Common myeloid progenitor, CD34-positive (primary cell): Measurements from ENCODE around the gene ID2.

Experiments used
- CTCF ChIA-PET: fragments of 350-600 bp; sonication (Branson Sonifier 250); formaldehyde crosslinking; loops from one replicate; lab custom pipeline; 2021; ENCODE audit warnings: antibody characterized with exemption; lab: Charles Lee
- POLR2A ChIA-PET: fragments of 350-600 bp; sonication (Branson Sonifier 250); formaldehyde crosslinking; loops from one replicate; lab custom pipeline; 2021; ENCODE audit warnings: antibody characterized with exemption; lab: Charles Lee
- DNase-seq, 3 donors: peaks; one replicate each; pipeline versions ENCODE4 v3.0.0 to v3.0.0-alpha.2; 2013
- H3K27ac ChIP-seq, 2 experiments: 1 replicate in 1 of 2; 2 replicates in 1 of 2; pipeline ENCODE4 v1.7.0; 2013; ENCODE audit warnings: inconsistent platforms in 2 of 2, low read length in 2 of 2, mild to moderate bottlenecking in 2 of 2, low read depth in 1 of 2, moderate library complexity in 1 of 2; ENCODE audit not compliant: severe bottlenecking in 2 of 2, insufficient read depth in 1 of 2, poor library complexity in 1 of 2
- H3K27me3 ChIP-seq, 5 experiments: replicated peaks in 2 of 5; 1 replicate in 3 of 5; 2 replicates in 2 of 5; pipeline versions ENCODE4 v1.6.1 to v1.7.0; 2013; ENCODE audit warnings: low read length in 4 of 5, mild to moderate bottlenecking in 2 of 5, moderate library complexity in 2 of 5, inconsistent platforms in 1 of 5; ENCODE audit not compliant: insufficient read depth in 5 of 5, control insufficient read depth in 4 of 5
- H3K36me3 ChIP-seq, 4 experiments: 1 replicate in 2 of 4; 2 replicates in 2 of 4; pipeline versions ENCODE4 v1.6.1 to v1.7.0; 2013; ENCODE audit warnings: low read length in 3 of 4, control low read depth in 1 of 4, mild to moderate bottlenecking in 1 of 4; ENCODE audit not compliant: control insufficient read depth in 4 of 4, insufficient read depth in 4 of 4
- H3K4me1 ChIP-seq, 4 experiments: 1 replicate in 3 of 4; 2 replicates in 1 of 4; pipeline versions ENCODE4 v1.6.1 to v1.7.1; 2013; ENCODE audit warnings: low read length in 3 of 4, mild to moderate bottlenecking in 3 of 4, control low read depth in 1 of 4, inconsistent platforms in 1 of 4, moderate library complexity in 1 of 4; ENCODE audit not compliant: control insufficient read depth in 4 of 4, insufficient read depth in 4 of 4; ENCODE audit errors: control extremely low read depth in 1 of 4
- H3K4me3 ChIP-seq, 7 experiments: 1 replicate in 4 of 7; 2 replicates in 3 of 7; pipeline versions ENCODE4 v1.5.1 to v1.7.0; 2013; ENCODE audit warnings: mild to moderate bottlenecking in 7 of 7, low read length in 6 of 7, moderate library complexity in 6 of 7, inconsistent platforms in 2 of 7, low read depth in 2 of 7, control low read depth in 1 of 7; ENCODE audit not compliant: insufficient read depth in 4 of 7, control insufficient read depth in 1 of 7; ENCODE audit errors: extremely low read depth in 1 of 7
- H3K9me3 ChIP-seq, 5 experiments: 1 replicate in 4 of 5; 2 replicates in 1 of 5; pipeline versions ENCODE4 v1.6.1 to v1.7.1; 2013; ENCODE audit warnings: low read length in 4 of 5, mild to moderate bottlenecking in 2 of 5, inconsistent platforms in 1 of 5, low read depth in 1 of 5, moderate library complexity in 1 of 5; ENCODE audit not compliant: control insufficient read depth in 4 of 5, insufficient read depth in 2 of 5; ENCODE audit errors: control extremely low read depth in 1 of 5
- WGBS: methylation state at CpG from one replicate; pipeline ENCODE4 v1.1.5; 2013; ENCODE audit not compliant: insufficient coverage; 5-methylcytosine and 5-hydroxymethylcytosine counted together

ID2 gene

DNA sequence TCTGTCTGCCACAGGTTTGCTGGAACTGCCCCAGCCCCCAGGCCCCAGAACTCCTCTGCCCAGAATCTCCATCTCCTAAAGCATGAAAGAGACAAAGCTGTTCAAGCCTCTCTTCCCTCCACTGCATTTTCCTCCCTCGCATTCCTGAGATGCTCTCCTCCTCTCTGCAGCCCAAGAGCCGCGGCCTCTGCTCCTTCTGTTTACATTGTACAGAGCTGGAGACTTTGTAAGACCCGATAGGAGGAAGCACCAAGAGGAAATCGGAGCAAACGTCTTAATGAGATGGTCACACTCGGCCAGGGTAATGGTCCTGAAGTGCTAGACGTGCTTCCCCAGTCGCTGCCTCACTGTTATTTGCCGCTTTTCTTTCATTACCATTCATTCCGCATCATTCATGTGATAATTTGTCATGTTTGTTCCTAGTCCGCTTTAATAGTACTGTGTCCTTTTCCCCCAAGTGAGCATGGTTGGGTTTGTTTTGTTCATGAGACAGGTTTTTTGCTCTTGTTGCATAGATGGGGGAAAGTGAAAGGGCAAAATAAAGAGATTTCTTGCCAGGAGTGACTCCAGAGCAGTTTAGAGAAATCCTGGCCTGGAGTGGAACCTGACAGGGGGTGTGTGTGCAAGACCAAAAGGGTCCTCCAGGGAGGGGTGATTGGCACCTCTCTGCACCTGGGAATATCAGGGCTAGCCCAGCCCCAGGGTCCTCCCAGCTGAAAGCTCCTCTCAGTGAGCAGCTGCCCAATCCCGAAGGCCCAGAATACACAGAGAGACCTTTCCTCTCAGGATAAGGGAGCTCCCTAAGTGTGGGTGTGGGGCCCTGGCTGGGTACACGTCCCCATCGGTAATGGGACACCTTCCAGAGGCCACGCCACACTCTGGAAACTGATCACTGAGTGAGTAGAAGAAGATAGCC is 44.9 kb upstream of the ID2 start:
- peaks cover 0 to 14% (median 0%) of the 10 kb centered on the region in 4 experiments for H3K4me1 ChIP-seq
- DNase-seq, result no peak
- H3K27ac ChIP-seq, result no peak overlapping the region
- WGBS, result 89% methylated on average over 10 of the region's 16 CpGs
- H3K27me3 ChIP-seq, result no peaks in the 10 kb centered on the region
- no peaks in the 10 kb centered on the region for H3K9me3 ChIP-seq
- CTCF ChIA-PET, result no interaction called here
- H3K4me3 ChIP-seq, result no peak overlapping the region
- no peaks in the 10 kb centered on the region for H3K36me3 ChIP-seq
- POLR2A ChIA-PET, result no interaction called here

- no peak for DNase-seq
- H3K27me3 ChIP-seq, result no peaks in the 10 kb centered on the region
- POLR2A ChIA-PET, result no interaction called here
- H3K4me3 ChIP-seq, result no peak overlapping the region
- CTCF ChIA-PET, result interaction anchor here (1.2 to 1.4 kb wide), 2 partner anchors 14 to 18 kb away, joined by 3 to 4 read pairs; no protein-coding TSS in a partner anchor
- H3K4me1 ChIP-seq, result peaks cover 0 to 25% (median 0%) of the 10 kb centered on the region in 4 experiments
- H3K9me3 ChIP-seq, result no peaks in the 10 kb centered on the region
- H3K36me3 ChIP-seq, result no peaks in the 10 kb centered on the region
- no peak overlapping the region for H3K27ac ChIP-seq
- 97% methylated on average over 3 of the region's 12 CpGs for WGBS
Measured at GRCh38 chr2:8638327-8638726, 43.5 kb upstream of the ID2 start.

DNA sequence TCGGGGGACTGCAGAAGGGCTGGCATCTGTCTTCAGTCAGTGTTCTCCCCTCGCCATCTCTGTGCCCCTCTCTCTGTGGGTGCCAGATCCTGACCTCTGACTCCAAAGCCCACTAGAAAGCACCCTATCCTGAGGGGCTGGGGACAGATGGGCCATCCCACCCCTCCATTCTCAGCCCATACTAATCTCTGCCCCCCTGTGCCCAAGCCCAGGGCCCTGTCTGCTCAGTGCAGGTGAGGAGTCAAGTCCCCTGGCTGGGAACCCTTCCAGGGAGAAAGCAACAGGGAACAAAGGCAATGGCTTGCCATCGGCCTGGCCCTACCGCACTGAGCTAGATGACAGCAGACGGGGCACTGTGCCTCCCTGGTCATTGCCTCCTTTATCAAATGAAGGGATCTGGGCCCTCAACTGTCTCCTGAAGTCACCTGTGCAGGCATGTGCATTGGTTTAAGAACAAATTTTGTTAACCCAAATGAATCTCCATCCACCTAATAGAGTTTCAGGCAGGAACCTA is 42.7 kb upstream of the ID2 start:
- Histone ChIP-seq H3K4me1 (peaks cover 0 to 34% (median 2%) of the 10 kb centered on the region in 4 experiments), H3K9me3 (no peaks in the 10 kb centered on the region), H3K27ac (no peak overlapping the region), H3K4me3 (no peak overlapping the region), H3K36me3 (no peaks in the 10 kb centered on the region), H3K27me3 (no peaks in the 10 kb centered on the region)
- POLR2A ChIA-PET, result no interaction called here
- WGBS, result 100% methylated on average over 5 of the region's 5 CpGs
- CTCF ChIA-PET, result interaction anchor here (0.9 to 1.4 kb wide), 3 partner anchors 15 to 66 kb away, joined by 3 to 4 read pairs (median 3); no protein-coding TSS in a partner anchor
- no peak for DNase-seq

GRCh38 chr2:8640498-8640897 is 41.4 kb upstream of the ID2 start:
- DNase-seq, result no peak
- WGBS, result 100% methylated on average over 3 of the region's 8 CpGs
- H3K36me3 ChIP-seq, result no peaks in the 10 kb centered on the region
- peaks cover 0 to 43% (median 11%) of the 10 kb centered on the region in 4 experiments for H3K4me1 ChIP-seq
- H3K27me3 ChIP-seq, result no peaks in the 10 kb centered on the region
- no peaks in the 10 kb centered on the region for H3K9me3 ChIP-seq
- no peak overlapping the region for H3K27ac ChIP-seq
- ChIA-PET CTCF (no interaction called here), POLR2A (no interaction called here)
- H3K4me3 ChIP-seq, result no peak overlapping the region

DNA sequence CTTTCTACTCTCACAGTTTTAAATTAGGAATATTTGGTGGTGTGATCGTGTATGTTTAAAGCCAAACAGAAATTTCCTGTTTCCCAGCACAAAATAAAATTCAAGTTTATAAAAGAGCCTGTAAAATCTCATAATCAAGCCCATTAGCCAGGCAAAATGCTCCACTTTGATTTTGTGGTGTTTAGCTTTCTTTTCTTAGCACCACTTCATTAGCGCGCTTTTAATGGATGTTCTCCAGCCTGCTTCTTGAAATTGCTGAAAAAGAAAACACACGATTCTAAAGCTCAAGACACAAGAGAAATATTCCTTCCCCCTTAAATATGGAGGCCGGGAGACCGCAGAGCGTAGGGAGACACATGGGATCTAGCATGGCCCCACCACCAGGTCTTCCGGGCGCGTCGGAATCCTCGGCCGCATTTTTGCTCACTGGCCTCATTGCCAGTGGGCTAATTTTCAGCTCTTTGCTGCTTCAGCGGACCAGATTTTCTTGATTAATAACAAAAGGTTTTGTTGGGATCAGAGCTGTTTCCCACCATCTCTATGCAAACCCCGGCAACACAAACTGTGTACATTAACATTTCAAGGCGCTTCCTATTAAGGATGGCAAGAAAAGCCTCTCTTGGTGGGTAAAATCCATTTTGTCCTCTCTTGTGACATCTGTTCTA is 40.4 kb upstream of the ID2 start:
- H3K36me3 ChIP-seq, result no peaks in the 10 kb centered on the region
- no peak overlapping the region for H3K27ac ChIP-seq
- ChIA-PET CTCF (interaction anchor here (0.9 to 1.1 kb wide), 3 partner anchors 8 to 120 kb away, joined by 3 read pairs; no protein-coding TSS in a partner anchor), POLR2A (no interaction called here)
- DNase-seq, result no peak
- H3K9me3 ChIP-seq, result peaks cover 0 to 3% (median 1%) of the 10 kb centered on the region in 5 experiments
- H3K4me3 ChIP-seq, result no peak overlapping the region
- 95% methylated on average over 10 of the region's 16 CpGs for WGBS
- H3K27me3 ChIP-seq, result no peaks in the 10 kb centered on the region
- H3K4me1 ChIP-seq, result peaks cover 0 to 43% (median 11%) of the 10 kb centered on the region in 4 experiments

DNA sequence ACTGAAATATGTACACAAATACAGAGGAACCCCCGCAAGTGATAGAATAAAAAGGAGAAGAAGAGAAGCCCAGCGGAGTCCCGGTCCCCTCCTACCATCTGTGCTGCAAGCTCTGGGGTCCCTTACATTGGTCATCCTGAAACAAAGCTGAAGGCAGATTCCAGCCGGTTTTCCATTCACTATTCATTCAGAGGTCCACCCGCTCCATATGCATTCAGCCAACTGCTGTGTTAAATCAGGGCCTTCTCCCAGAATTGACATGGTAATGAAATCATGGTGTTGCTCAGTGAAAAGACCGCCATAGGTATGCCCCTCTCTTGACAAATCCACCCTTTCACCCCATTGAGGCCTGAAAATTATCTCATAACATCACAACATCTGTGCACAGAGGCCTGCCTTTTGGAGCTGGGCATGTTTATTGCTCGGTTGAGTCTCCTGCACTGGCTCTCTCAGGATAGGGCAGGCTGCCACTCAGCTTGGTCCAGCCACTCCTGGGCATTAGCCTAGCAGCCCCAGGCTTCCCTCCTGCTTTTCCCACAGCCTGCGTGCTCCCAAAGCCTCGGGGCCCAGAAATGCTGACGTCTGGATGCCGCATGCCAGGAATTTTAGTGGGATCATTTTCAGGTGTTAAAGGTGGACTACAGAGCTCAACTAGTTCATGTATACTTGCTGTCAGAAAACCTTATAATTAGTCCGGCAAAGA is 39.3 kb upstream of the ID2 start:
- no peak for DNase-seq
- Histone ChIP-seq H3K36me3 (no peaks in the 10 kb centered on the region), H3K27me3 (no peaks in the 10 kb centered on the region), H3K4me3 (no peak overlapping the region), H3K27ac (no peak overlapping the region), H3K4me1 (peaks cover 0 to 43% (median 11%) of the 10 kb centered on the region in 4 experiments), H3K9me3 (peaks cover 0 to 13% (median 9%) of the 10 kb centered on the region in 5 experiments)
- CTCF ChIA-PET, result interaction anchor here (0.8 to 2.5 kb wide), 6 partner anchors 9 to 59 kb away, joined by 3 to 7 read pairs (median 3); no protein-coding TSS in a partner anchor
- 98% methylated on average over 10 of the region's 12 CpGs for WGBS
- POLR2A ChIA-PET, result no interaction called here
